HepG2 (cell line): ENCODE data around the gene VBP1. TPM values are rescaled to one million over a fixed set of nuclear protein-coding genes. Genes with fewer than 3 reads are reported as not detected.
"Not testable (repeated sequence)": the region's sequence is repeated elsewhere in the genome, so short reads cannot be mapped to it uniquely, and the experiment has no call there.

Experiments used
- ATAC-seq: fragments of 200-7000 bp; cut with Tn5 transposase; 3 replicates; pipeline ENCODE4 v1.9.1; 2020; ENCODE audit warnings: mild to moderate bottlenecking, moderate library complexity
- BruUV-seq: library from RNA; stranded (reverse); fragments of 400-500 nt; replicated peaks from 2 replicates; lab custom pipeline; 2021; lab: Mats Ljungman, UMichigan
- CTCF ChIA-PET: fragments of 300-600 bp; formaldehyde crosslinking; extraction: SDS; loops from one replicate; lab custom pipeline; 2021; ENCODE audit warnings: low total read pairs, inconsistent platforms, low intra/inter-chr PET ratio; lab: Yijun Ruan, JAX
- POLR2A ChIA-PET: fragments of 350-600 bp; sonication (Branson Sonifier 250); formaldehyde crosslinking; loops from one replicate; lab custom pipeline; 2020; ENCODE audit warnings: antibody characterized with exemption, inconsistent platforms; lab: Yijun Ruan, JAX
- DNase-seq: peaks from one replicate; pipeline ENCODE4 v3.0.0-alpha.2; 2015; ENCODE audit warnings: low spot score
- FAIRE-seq: peaks from 3 replicates; lab custom pipeline; 2011; peaks lifted over from hg19 to GRCh38; lab: Jason Lieb, UNC
- H2AFZ ChIP-seq: one replicate; pipeline ENCODE4 v1.6.1; 2011; ENCODE audit warnings: low read length, inconsistent platforms
- H3K27ac ChIP-seq: fragments of 300-600 bp; 3 replicates; pipeline ENCODE4 v1.8.0; 2011; ENCODE audit warnings: mixed run types, mild to moderate bottlenecking, mixed read lengths, low read length, inconsistent platforms; ENCODE audit not compliant: insufficient read depth; ENCODE audit errors: extremely low read length
- H3K27me3 ChIP-seq, 2 experiments: fragments of 200-600 bp in 1 of 2; 2 replicates in 1 of 2; 3 replicates in 1 of 2; pipeline versions ENCODE4 v1.6.0 to v1.8.0; 2011; ENCODE audit warnings: low read length in 2 of 2, mild to moderate bottlenecking in 2 of 2, moderate library complexity in 2 of 2, inconsistent platforms in 1 of 2; ENCODE audit not compliant: insufficient read depth in 2 of 2, control insufficient read depth in 1 of 2
- H3K36me3 ChIP-seq, 2 experiments: fragments of 200-600 bp in 1 of 2; replicated peaks in 1 of 2; 2 replicates in 1 of 2; 3 replicates in 1 of 2; pipeline versions ENCODE4 v1.5.1 to v1.8.0; 2011; ENCODE audit warnings: low read length in 2 of 2, inconsistent platforms in 1 of 2; ENCODE audit not compliant: insufficient read depth in 2 of 2, control insufficient read depth in 1 of 2
- H3K4me1 ChIP-seq: 2 replicates; pipeline ENCODE4 v1.5.1; 2012; ENCODE audit warnings: low read length, inconsistent platforms; ENCODE audit not compliant: insufficient read depth
- H3K4me2 ChIP-seq: 2 replicates; pipeline ENCODE4 v1.6.0; 2011; ENCODE audit warnings: low read depth, low read length, inconsistent platforms
- H3K4me3 ChIP-seq, 3 experiments: fragments of 200-600 bp in 1 of 3; sonication (generic), shearing (Covaris generic) in 1 of 3; replicated peaks in 1 of 3; 2 replicates each; pipeline ENCODE4 v1.5.1; 2011 to 2016; ENCODE audit warnings: low read length in 3 of 3, inconsistent platforms in 2 of 3, low read depth in 2 of 3, mild to moderate bottlenecking in 2 of 3, control low read depth in 1 of 3, mixed read lengths in 1 of 3; ENCODE audit not compliant: insufficient read depth in 1 of 3
- H3K79me2 ChIP-seq: one replicate; pipeline ENCODE4 v1.6.1; 2011; ENCODE audit warnings: low read length, inconsistent platforms; ENCODE audit not compliant: insufficient read depth
- H3K9ac ChIP-seq: 2 replicates; pipeline ENCODE4 v1.6.0; 2011; ENCODE audit warnings: mild to moderate bottlenecking, low read depth, low read length, inconsistent platforms; ENCODE audit not compliant: insufficient read depth
- H3K9me3 ChIP-seq: 2 replicates; pipeline ENCODE4 v1.5.1; 2012; ENCODE audit warnings: mild to moderate bottlenecking, low read length
- H4K20me1 ChIP-seq: 2 replicates; pipeline ENCODE4 v1.6.0; 2011; ENCODE audit warnings: inconsistent platforms, mild to moderate bottlenecking, low read length, moderate library complexity; ENCODE audit not compliant: insufficient read depth
- ASH2L ChIP-seq: fragments of 300-600, 200-600 bp; sonication (generic); IDR thresholded peaks from 2 replicates; pipeline ENCODE4 v1.7.0; 2017; ENCODE audit warnings: low read depth, mild to moderate bottlenecking, moderate library complexity, mixed read lengths, low read length; ENCODE audit not compliant: insufficient read length
- CCAR2 ChIP-seq: fragments of 200-400 bp; formaldehyde crosslinking; optimal IDR thresholded peaks from 2 replicates; pipeline ENCODE3; 2018; ENCODE audit warnings: low read depth, mild to moderate bottlenecking, low read length, moderate library complexity
- ETV6 ChIP-seq: sonication (generic); formaldehyde crosslinking; conservative IDR thresholded peaks from 2 replicates; pipeline ENCODE4 v1.4.0; 2020; ENCODE audit warnings: missing genetic modification reagents
- FOXO1 ChIP-seq: sonication (generic); formaldehyde crosslinking; IDR thresholded peaks from 2 replicates; pipeline ENCODE4 v1.4.0; 2020; ENCODE audit warnings: missing genetic modification reagents
- KDM3A ChIP-seq: IDR thresholded peaks from 2 replicates; pipeline ENCODE4 v1.6.1; 2018; ENCODE audit warnings: low read depth, missing compliant biosample characterization
- MXD4 ChIP-seq: IDR thresholded peaks from 2 replicates; pipeline ENCODE4 v1.6.1; 2016; ENCODE audit warnings: mild to moderate bottlenecking, missing biosample characterization, missing genetic modification reagents
- SAP130 ChIP-seq: IDR thresholded peaks from 2 replicates; pipeline ENCODE4 v1.6.1; 2016; ENCODE audit warnings: low read depth
- SRSF1 ChIP-seq: fragments of 200-400 bp; formaldehyde crosslinking; optimal IDR thresholded peaks from 2 replicates; pipeline ENCODE3; 2017; ENCODE audit warnings: mild to moderate bottlenecking, low read depth, low read length, moderate library complexity
- ZFAT ChIP-seq: sonication (generic); formaldehyde crosslinking; conservative IDR thresholded peaks from 2 replicates; pipeline ENCODE4 v1.8.1; 2023; ENCODE audit warnings: missing genetic modification reagents, inconsistent platforms
- ZNF382 ChIP-seq: sonication (generic); formaldehyde crosslinking; IDR thresholded peaks from 2 replicates; pipeline ENCODE4 v1.5.0; 2020; ENCODE audit warnings: missing genetic modification reagents, mild to moderate bottlenecking, borderline replicate concordance
- WGBS: methylation state at CpG from one replicate; pipeline ENCODE4 v1.1.6; 2017; ENCODE audit warnings: low lambda C conversion rate; 5-methylcytosine and 5-hydroxymethylcytosine counted together
- in situ Hi-C: cut with HindIII; loops from 2 replicates; pipeline ENCODE4 v1.10.0; 2017; ENCODE audit warnings: low pct_unique_long_range_greater_than_20kb; ENCODE audit not compliant: extremely low pct_ligation_motif_present
- intact Hi-C: fragments of 100-400 bp; cut with micrococcal nuclease; formaldehyde crosslinking; loops from one replicate; pipeline ENCODE4 v1.10.0; 2022; ENCODE audit not compliant: unreplicated experiment
- polyA plus RNA-seq, 8 experiments: library from polyadenylated mRNA; depleted of rRNA in 3 of 8; stranded (reverse) in 7 of 8; unstranded in 1 of 8; fragments of >200 nt; fragmentation: Illumina TruSeq in 4 of 8; extraction: Trizol in 4 of 8; gene quantifications; 2 replicates each; pipeline versions ENCODE4 v1.2.1 to v1.2.3, GENCODE V29; 2011 to 2016; ENCODE audit warnings: low read depth in 4 of 8, missing spikeins in 1 of 8, mixed read lengths in 1 of 8; ENCODE audit not compliant: insufficient read depth in 1 of 8
- total RNA-seq, 5 experiments: library from RNA; depleted of rRNA; stranded (reverse); fragments of >200 nt; fragmentation: Illumina TruSeq; extraction: Trizol; gene quantifications; 2 replicates each; pipeline ENCODE4 v1.2.3, GENCODE V29; 2016; ENCODE audit warnings: low read depth in 1 of 5
- TF ChIP-seq, protein P1 (sequence below): IDR thresholded peaks from 2 replicates; pipeline ENCODE4 v1.6.1; 2012; ENCODE audit warnings: low read length, improper control_type of control experiment

VBP1 gene
- total and polyA plus RNA-seq, 2 of the 13 experiments (the other 11 are each of a cell fraction or from before 2014, with no cell fraction given): 20.4 to 72.6 TPM

DNA sequence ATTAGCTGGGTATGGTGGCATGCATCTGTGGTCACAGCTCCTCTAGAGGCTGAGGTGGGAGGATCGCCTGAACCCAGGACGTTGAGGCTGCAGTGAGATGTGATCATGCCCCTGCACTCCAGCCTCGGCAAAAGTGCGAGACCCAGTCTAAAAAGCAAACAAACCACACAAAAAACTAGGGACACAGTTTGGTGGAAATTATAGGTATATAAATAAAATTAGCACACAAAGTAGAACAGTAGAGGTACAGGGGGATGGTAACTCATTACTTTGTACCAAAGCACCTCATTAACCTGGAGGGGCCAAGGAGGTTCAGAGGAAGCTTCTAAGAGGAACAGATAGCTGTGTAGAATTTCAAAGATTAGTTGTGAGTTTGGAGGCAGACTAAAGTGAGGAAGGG lies 5.1 kb downstream of the VBP1 start:
- no TSS peak for BruUV-seq
- no peaks in the 10 kb centered on the region for H3K27me3 ChIP-seq
- no peak for ATAC-seq
- no peak for FAIRE-seq
- no peak overlapping the region for H3K4me3 ChIP-seq
- H4K20me1 ChIP-seq: no peaks in the 10 kb centered on the region
- TF ChIP-seq ZFAT (CRISPR knock-in tag) (no peak), ZNF382 (CRISPR knock-in tag) (no peak), FOXO1 (no peak), ETV6 (CRISPR knock-in tag) (no peak), ASH2L (no peak), SAP130 (CRISPR knock-in tag) (no peak), CCAR2 (no peak), SRSF1 (no peak), MXD4 (CRISPR knock-in tag) (no peak), KDM3A (CRISPR knock-in tag) (no peak)
- TF ChIP-seq, protein P1, sequence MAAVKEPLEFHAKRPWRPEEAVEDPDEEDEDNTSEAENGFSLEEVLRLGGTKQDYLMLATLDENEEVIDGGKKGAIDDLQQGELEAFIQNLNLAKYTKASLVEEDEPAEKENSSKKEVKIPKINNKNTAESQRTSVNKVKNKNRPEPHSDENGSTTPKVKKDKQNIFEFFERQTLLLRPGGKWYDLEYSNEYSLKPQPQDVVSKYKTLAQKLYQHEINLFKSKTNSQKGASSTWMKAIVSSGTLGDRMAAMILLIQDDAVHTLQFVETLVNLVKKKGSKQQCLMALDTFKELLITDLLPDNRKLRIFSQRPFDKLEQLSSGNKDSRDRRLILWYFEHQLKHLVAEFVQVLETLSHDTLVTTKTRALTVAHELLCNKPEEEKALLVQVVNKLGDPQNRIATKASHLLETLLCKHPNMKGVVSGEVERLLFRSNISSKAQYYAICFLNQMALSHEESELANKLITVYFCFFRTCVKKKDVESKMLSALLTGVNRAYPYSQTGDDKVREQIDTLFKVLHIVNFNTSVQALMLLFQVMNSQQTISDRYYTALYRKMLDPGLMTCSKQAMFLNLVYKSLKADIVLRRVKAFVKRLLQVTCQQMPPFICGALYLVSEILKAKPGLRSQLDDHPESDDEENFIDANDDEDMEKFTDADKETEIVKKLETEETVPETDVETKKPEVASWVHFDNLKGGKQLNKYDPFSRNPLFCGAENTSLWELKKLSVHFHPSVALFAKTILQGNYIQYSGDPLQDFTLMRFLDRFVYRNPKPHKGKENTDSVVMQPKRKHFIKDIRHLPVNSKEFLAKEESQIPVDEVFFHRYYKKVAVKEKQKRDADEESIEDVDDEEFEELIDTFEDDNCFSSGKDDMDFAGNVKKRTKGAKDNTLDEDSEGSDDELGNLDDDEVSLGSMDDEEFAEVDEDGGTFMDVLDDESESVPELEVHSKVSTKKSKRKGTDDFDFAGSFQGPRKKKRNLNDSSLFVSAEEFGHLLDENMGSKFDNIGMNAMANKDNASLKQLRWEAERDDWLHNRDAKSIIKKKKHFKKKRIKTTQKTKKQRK: no peak
- in situ Hi-C loops (no loop called here), intact Hi-C loops (no loop called here)
- DNase-seq: no peak
- H3K4me2 ChIP-seq: no peak overlapping the region
- no peak overlapping the region for H3K9ac ChIP-seq
- no peak overlapping the region for H2AFZ ChIP-seq
- H3K79me2 ChIP-seq: peaks cover 27% of the 10 kb centered on the region
- POLR2A ChIA-PET: no interaction called here
- H3K4me1 ChIP-seq: peaks cover 16% of the 10 kb centered on the region
- WGBS: 100% methylated on average over 4 of the region's 4 CpGs
- peaks cover 0 to 2% of the 10 kb centered on the region in 2 experiments; a peak in 1 of 5 replicates for H3K36me3 ChIP-seq
- H3K9me3 ChIP-seq: no peaks in the 10 kb centered on the region
- CTCF ChIA-PET: no interaction called here
- H3K27ac ChIP-seq: no peak overlapping the region

DNA sequence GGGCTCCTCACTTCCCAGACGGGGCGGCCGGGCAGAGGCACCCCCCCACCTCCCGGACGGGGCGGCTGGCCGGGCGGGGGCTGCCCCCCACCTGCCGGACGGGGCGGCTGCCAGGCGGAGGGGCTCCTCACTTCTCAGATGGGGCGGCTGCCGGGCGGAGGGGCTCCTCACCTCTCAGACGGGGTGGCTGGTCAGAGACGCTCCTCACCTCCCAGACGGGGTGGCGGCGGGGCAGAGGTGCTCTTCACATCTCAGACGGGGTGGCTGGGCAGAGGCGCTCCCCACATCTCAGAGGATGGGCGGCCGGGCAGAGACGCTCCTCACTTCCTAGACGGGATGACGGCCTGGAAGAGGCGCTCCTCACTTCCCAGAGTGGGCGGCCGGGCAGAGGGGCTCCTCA lies 7.5 kb downstream of the VBP1 start:
- H3K4me1 ChIP-seq, BruUV-seq, H3K79me2 ChIP-seq, CTCF ChIA-PET, POLR2A ChIA-PET, DNase-seq, H3K27me3 ChIP-seq, FAIRE-seq, H2AFZ ChIP-seq, in situ Hi-C loops, H3K4me3 ChIP-seq, H3K27ac ChIP-seq, H3K9me3 ChIP-seq, H3K4me2 ChIP-seq, intact Hi-C loops, H3K36me3 ChIP-seq, ATAC-seq, H3K9ac ChIP-seq, H4K20me1 ChIP-seq: not testable (repeated sequence)
- no CpG with 5 or more reads among the region's 30 CpGs for WGBS
